Measurements from ENCODE around the gene CAMKK2.

DNA sequence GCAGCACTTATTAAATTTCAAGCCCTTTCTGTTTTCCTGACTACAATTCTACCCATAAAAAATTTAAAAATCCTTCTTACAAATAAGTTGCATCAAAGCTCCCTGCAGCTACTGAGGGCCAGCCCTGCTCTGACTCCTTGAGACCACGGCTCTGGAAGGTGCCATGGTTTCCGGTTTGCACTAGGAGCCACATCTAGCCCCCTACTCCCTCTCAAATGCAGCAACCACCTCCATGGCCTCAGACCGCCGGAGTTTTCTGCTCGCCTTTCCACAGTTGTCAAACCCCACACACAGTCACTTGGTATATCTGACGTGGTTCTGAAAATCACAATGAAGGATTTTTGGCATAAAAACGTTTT lies 56.5 kb downstream of the CAMKK2 start:
- TF ChIP-seq, protein P1, sequence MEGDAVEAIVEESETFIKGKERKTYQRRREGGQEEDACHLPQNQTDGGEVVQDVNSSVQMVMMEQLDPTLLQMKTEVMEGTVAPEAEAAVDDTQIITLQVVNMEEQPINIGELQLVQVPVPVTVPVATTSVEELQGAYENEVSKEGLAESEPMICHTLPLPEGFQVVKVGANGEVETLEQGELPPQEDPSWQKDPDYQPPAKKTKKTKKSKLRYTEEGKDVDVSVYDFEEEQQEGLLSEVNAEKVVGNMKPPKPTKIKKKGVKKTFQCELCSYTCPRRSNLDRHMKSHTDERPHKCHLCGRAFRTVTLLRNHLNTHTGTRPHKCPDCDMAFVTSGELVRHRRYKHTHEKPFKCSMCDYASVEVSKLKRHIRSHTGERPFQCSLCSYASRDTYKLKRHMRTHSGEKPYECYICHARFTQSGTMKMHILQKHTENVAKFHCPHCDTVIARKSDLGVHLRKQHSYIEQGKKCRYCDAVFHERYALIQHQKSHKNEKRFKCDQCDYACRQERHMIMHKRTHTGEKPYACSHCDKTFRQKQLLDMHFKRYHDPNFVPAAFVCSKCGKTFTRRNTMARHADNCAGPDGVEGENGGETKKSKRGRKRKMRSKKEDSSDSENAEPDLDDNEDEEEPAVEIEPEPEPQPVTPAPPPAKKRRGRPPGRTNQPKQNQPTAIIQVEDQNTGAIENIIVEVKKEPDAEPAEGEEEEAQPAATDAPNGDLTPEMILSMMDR (IDR thresholded peaks at IDR 0.05), result no peak
- TF ChIP-seq POLR2AphosphoS5 (IDR thresholded peaks at IDR 0.05) (no peak), POLR2A (IDR thresholded peaks at IDR 0.05) (no peak), EP300 (IDR thresholded peaks at IDR 0.05) (no peak)
